H9 (cell line): Measurements from ENCODE around the gene PLXNC1. TPM values are rescaled to one million over a fixed set of nuclear protein-coding genes. Genes with fewer than 3 reads are reported as not detected.

Source experiments
- DNase-seq: peaks from one replicate; pipeline ENCODE4 v3.0.0-alpha.2; 2017
- H2AFZ ChIP-seq: one replicate; pipeline ENCODE4 v1.6.1; 2013; ENCODE audit warnings: mild to moderate bottlenecking, low read length, control low read depth, moderate library complexity
- H2AK5ac ChIP-seq: 2 replicates; pipeline ENCODE4 v1.6.1; 2013; ENCODE audit warnings: low read length, control low read depth, mixed read lengths; ENCODE audit not compliant: insufficient read length
- H2BK120ac ChIP-seq: one replicate; pipeline ENCODE4 v1.6.1; 2013; ENCODE audit warnings: low read depth, mild to moderate bottlenecking, low read length, control low read depth, inconsistent platforms; ENCODE audit not compliant: poor library complexity, severe bottlenecking
- H2BK12ac ChIP-seq: 2 replicates; pipeline ENCODE4 v1.6.1; 2013; ENCODE audit warnings: low read length, control low read depth, mixed read lengths, low read depth; ENCODE audit not compliant: insufficient read length
- H2BK15ac ChIP-seq: 2 replicates; pipeline ENCODE4 v1.6.1; 2013; ENCODE audit warnings: low read depth, low read length, control low read depth
- H2BK20ac ChIP-seq: one replicate; pipeline ENCODE4 v1.6.1; 2013; ENCODE audit warnings: low read depth, mild to moderate bottlenecking, low read length, control low read depth, inconsistent platforms; ENCODE audit not compliant: poor library complexity, severe bottlenecking
- H2BK5ac ChIP-seq: 2 replicates; pipeline ENCODE4 v1.6.1; 2013; ENCODE audit warnings: low read length, control low read depth, mixed read lengths; ENCODE audit not compliant: insufficient read length
- H3K14ac ChIP-seq: 2 replicates; pipeline ENCODE4 v1.6.1; 2013; ENCODE audit warnings: low read length, control low read depth; ENCODE audit not compliant: insufficient read depth
- H3K18ac ChIP-seq: 2 replicates; pipeline ENCODE4 v1.6.1; 2013; ENCODE audit warnings: low read depth, mild to moderate bottlenecking, mixed read lengths, low read length, control low read depth; ENCODE audit not compliant: insufficient read length
- H3K23ac ChIP-seq: 2 replicates; pipeline ENCODE4 v1.6.1; 2013; ENCODE audit warnings: low read length, control low read depth, mixed read lengths, low read depth; ENCODE audit not compliant: insufficient read length
- H3K23me2 ChIP-seq: 2 replicates; pipeline ENCODE4 v1.6.1; 2013; ENCODE audit warnings: low read depth, mild to moderate bottlenecking, mixed read lengths, low read length, control low read depth; ENCODE audit not compliant: insufficient read length, poor library complexity, severe bottlenecking
- H3K27ac ChIP-seq: 2 replicates; pipeline ENCODE4 v1.5.1; 2013; ENCODE audit warnings: low read length, control low read depth, mixed read lengths, low read depth; ENCODE audit not compliant: insufficient read length
- H3K27me3 ChIP-seq: 2 replicates; pipeline ENCODE4 v1.6.1; 2013; ENCODE audit warnings: low read length, control low read depth, inconsistent platforms; ENCODE audit not compliant: insufficient read depth
- H3K4ac ChIP-seq: 2 replicates; pipeline ENCODE4 v1.6.1; 2013; ENCODE audit warnings: low read depth, mild to moderate bottlenecking, control low read depth, inconsistent platforms, low read length, moderate library complexity
- H3K4me1 ChIP-seq: 2 replicates; pipeline ENCODE4 v1.6.1; 2013; ENCODE audit warnings: low read length, control low read depth, inconsistent platforms; ENCODE audit not compliant: insufficient read depth
- H3K4me2 ChIP-seq: 2 replicates; pipeline ENCODE4 v1.6.1; 2013; ENCODE audit warnings: low read length, control low read depth, mixed read lengths; ENCODE audit not compliant: insufficient read length, insufficient read depth
- H3K56ac ChIP-seq: 2 replicates; pipeline ENCODE4 v1.6.1; 2013; ENCODE audit warnings: low read depth, mild to moderate bottlenecking, mixed read lengths, low read length, control low read depth; ENCODE audit not compliant: insufficient read length
- H3K79me1 ChIP-seq: 2 replicates; pipeline ENCODE4 v1.6.1; 2013; ENCODE audit warnings: low read depth, mild to moderate bottlenecking, moderate library complexity, low read length, control low read depth, inconsistent platforms; ENCODE audit not compliant: insufficient read depth, poor library complexity, severe bottlenecking
- H3K79me2 ChIP-seq: 2 replicates; pipeline ENCODE4 v1.6.1; 2013; ENCODE audit warnings: low read length, control low read depth, inconsistent platforms; ENCODE audit not compliant: insufficient read depth
- H3K9ac ChIP-seq: 2 replicates; pipeline ENCODE4 v1.6.1; 2013; ENCODE audit warnings: low read length, control low read depth, mixed read lengths; ENCODE audit not compliant: insufficient read length; ENCODE audit errors: extremely low read depth
- H3K9me3 ChIP-seq: one replicate; pipeline ENCODE4 v1.6.1; 2013; ENCODE audit warnings: low read depth, low read length, inconsistent platforms; ENCODE audit not compliant: control insufficient read depth
- H3T11ph ChIP-seq: one replicate; pipeline ENCODE4 v1.6.1; 2013; ENCODE audit warnings: mild to moderate bottlenecking, low read length, control low read depth, inconsistent platforms
- H4K20me1 ChIP-seq: one replicate; pipeline ENCODE4 v1.6.1; 2013; ENCODE audit not compliant: control insufficient read depth, insufficient read length, insufficient read depth
- H4K5ac ChIP-seq: 2 replicates; pipeline ENCODE4 v1.6.1; 2013; ENCODE audit warnings: low read depth, mild to moderate bottlenecking, mixed read lengths, low read length, control low read depth; ENCODE audit not compliant: insufficient read length
- H4K8ac ChIP-seq: replicated peaks from 2 replicates; pipeline ENCODE4 v1.6.1; 2013; ENCODE audit warnings: low read length, control low read depth, mixed read lengths, low read depth; ENCODE audit not compliant: insufficient read length
- H4K91ac ChIP-seq: 2 replicates; pipeline ENCODE4 v1.6.1; 2013; ENCODE audit warnings: low read depth, mild to moderate bottlenecking, moderate library complexity, mixed read lengths, low read length, control low read depth; ENCODE audit not compliant: insufficient read length
- H3K27ac Mint-ChIP-seq, 3 experiments: 2 replicates in 2 of 3; 3 replicates in 1 of 3; pipeline ENCODE4 v1.8.0; 2020 to 2021; ENCODE audit warnings: mixed read lengths in 3 of 3, mild to moderate bottlenecking in 1 of 3, moderate library complexity in 1 of 3
- H3K27me3 Mint-ChIP-seq: 2 replicates; pipeline ENCODE4 v1.8.0; 2021; ENCODE audit warnings: low read depth, mild to moderate bottlenecking, moderate library complexity, mixed read lengths
- H3K36me3 Mint-ChIP-seq, 3 experiments: 2 replicates in 2 of 3; 3 replicates in 1 of 3; pipeline ENCODE4 v1.8.0; 2020 to 2021; ENCODE audit warnings: low read depth in 3 of 3, mixed read lengths in 3 of 3; ENCODE audit not compliant: insufficient read depth in 1 of 3
- H3K4me1 Mint-ChIP-seq, 2 experiments: 2 replicates each; pipeline ENCODE4 v1.8.0; 2020; ENCODE audit warnings: mixed read lengths in 2 of 2
- H3K4me3 Mint-ChIP-seq, 2 experiments: 2 replicates in 1 of 2; 3 replicates in 1 of 2; pipeline ENCODE4 v1.8.0; 2020 to 2021; ENCODE audit warnings: mild to moderate bottlenecking in 2 of 2, mixed read lengths in 2 of 2, moderate library complexity in 1 of 2
- H3K9me3 Mint-ChIP-seq, 2 experiments: 2 replicates in 1 of 2; 3 replicates in 1 of 2; pipeline ENCODE4 v1.8.0; 2020; ENCODE audit warnings: mild to moderate bottlenecking in 2 of 2, mixed read lengths in 2 of 2, moderate library complexity in 1 of 2
- CTCF ChIP-seq: fragments of 200-600 bp; sonication (generic); conservative IDR thresholded peaks from 3 replicates; pipeline ENCODE4 v1.8.0; 2021; ENCODE audit warnings: antibody characterized with exemption, mild to moderate bottlenecking
- WGBS: extraction: QIAGEN DNeasy Blood & Tissue Kit; methylation state at CpG from one replicate; pipeline ENCODE4 v1.1.7; 2013; ENCODE audit warnings: missing lambda C conversion rate, low lambda C conversion rate, mixed read lengths; ENCODE audit not compliant: insufficient read length; ENCODE audit errors: extremely low coverage; 5-methylcytosine and 5-hydroxymethylcytosine counted together
- total RNA-seq: library from RNA; stranded (reverse); gene quantifications from 2 replicates; pipeline ENCODE4 v1.2.1, GENCODE V29; 2021

Gene PLXNC1
- total RNA-seq, 1 experiment from 2014 or later, result 1.2 TPM

GRCh38 chr12:94250130-94250529 lies 101.8 kb downstream of the PLXNC1 start:
- no peak overlapping the region for H2BK20ac ChIP-seq
- H3K4me1 ChIP-seq, result peaks cover 3% of the 10 kb centered on the region; the same call in 1 of the 2 replicates
- H3K56ac ChIP-seq, result no peak overlapping the region
- H3K79me1 ChIP-seq, result no peaks in the 10 kb centered on the region
- H3K9me3 Mint-ChIP-seq, result no peaks in the 10 kb centered on the region
- no peak overlapping the region for H3K27ac ChIP-seq
- H3K4me2 ChIP-seq, result no peak overlapping the region
- H4K20me1 ChIP-seq, result no peaks in the 10 kb centered on the region
- no peak overlapping the region for H4K91ac ChIP-seq
- no peak for TF ChIP-seq CTCF
- H3K9me3 ChIP-seq, result no peaks in the 10 kb centered on the region
- no peak overlapping the region for H4K5ac ChIP-seq
- no peaks in the 10 kb centered on the region for H3K23me2 ChIP-seq
- H3K18ac ChIP-seq, result no peak overlapping the region
- H2BK5ac ChIP-seq, result no peak overlapping the region
- no peak overlapping the region for H3K23ac ChIP-seq
- no peaks in the 10 kb centered on the region for H3K79me2 ChIP-seq
- H2AFZ ChIP-seq, result no peak overlapping the region
- H2BK15ac ChIP-seq, result no peak overlapping the region
- H3K27me3 Mint-ChIP-seq, result peaks cover 4% of the 10 kb centered on the region
- no peak overlapping the region; a peak in 1 of 7 replicates for H3K27ac Mint-ChIP-seq
- no peak for DNase-seq
- H3K4me3 Mint-ChIP-seq, result no peak overlapping the region
- H2AK5ac ChIP-seq, result no peak overlapping the region
- no peaks in the 10 kb centered on the region for H3K27me3 ChIP-seq
- H3K4ac ChIP-seq, result no peak overlapping the region
- WGBS, result no CpG with 5 or more reads among the region's 4 CpGs
- H4K8ac ChIP-seq, result no peak overlapping the region
- no peak overlapping the region for H3T11ph ChIP-seq
- H2BK12ac ChIP-seq, result no peak overlapping the region
- peaks cover 28 to 33% of the 10 kb centered on the region in 2 experiments for H3K4me1 Mint-ChIP-seq
- no peak overlapping the region for H3K9ac ChIP-seq
- H2BK120ac ChIP-seq, result peak overlapping the region; percentile 79
- H3K14ac ChIP-seq, result no peak overlapping the region
- H3K36me3 Mint-ChIP-seq, result no peaks in the 10 kb centered on the region; a peak in 1 of 7 replicates
